Cardiac muscle cell (in vitro differentiated cells and primary cell): ENCODE data around the gene DYTN. TPM values are rescaled to one million over a fixed set of nuclear protein-coding genes. Genes with fewer than 3 reads are reported as not detected.

Source experiments
- DNase-seq, 2 donors: peaks; one replicate each; pipeline versions ENCODE4 v3.0.0 to v3.0.0-alpha.2; 2010 to 2017; ENCODE audit warnings: low read depth in 1 of 2, low spot score in 1 of 2
- H3K27ac ChIP-seq: fragments of 200-600 bp; sonication (generic); 2 replicates; pipeline ENCODE4 v1.5.1; 2016
- H3K27me3 ChIP-seq: fragments of 200-600 bp; sonication (generic); 2 replicates; pipeline ENCODE4 v1.6.0; 2016; ENCODE audit warnings: control low read depth
- H3K36me3 ChIP-seq: fragments of 200-600 bp; sonication (generic); 2 replicates; pipeline ENCODE4 v1.5.1; 2016; ENCODE audit warnings: control low read depth
- H3K4me1 ChIP-seq: fragments of 200-600 bp; sonication (generic); 2 replicates; pipeline ENCODE4 v1.8.1; 2017; ENCODE audit warnings: low read depth, mild to moderate bottlenecking, mixed run types
- H3K4me3 ChIP-seq: fragments of 200-600 bp; sonication (generic); 2 replicates; pipeline ENCODE4 v1.5.1; 2016; ENCODE audit warnings: mild to moderate bottlenecking
- H3K9me3 ChIP-seq: fragments of 200-600 bp; sonication (generic); 2 replicates; pipeline ENCODE4 v1.5.1; 2017; ENCODE audit warnings: low read depth, mild to moderate bottlenecking, control low read depth
- CTCF ChIP-seq: IDR thresholded peaks from 2 replicates; pipeline ENCODE4 v1.5.1; 2012; ENCODE audit warnings: low read depth, mild to moderate bottlenecking, low read length
- polyA plus RNA-seq: library from polyadenylated mRNA; unstranded; fragments of >200 nt; fragmentation: Nextera tagmentation; extraction: Ambion mirVana; gene quantifications from 2 replicates; pipeline ENCODE4 v1.2.1, GENCODE V29; 2016
- total RNA-seq: library from RNA; depleted of rRNA; stranded (reverse); fragments of >200 nt; gene quantifications from 2 replicates; pipeline ENCODE4 v1.2.3, GENCODE V29; 2016

The DYTN gene
- total and polyA plus RNA-seq, 2 experiments from 2014 or later = not detected

DNA sequence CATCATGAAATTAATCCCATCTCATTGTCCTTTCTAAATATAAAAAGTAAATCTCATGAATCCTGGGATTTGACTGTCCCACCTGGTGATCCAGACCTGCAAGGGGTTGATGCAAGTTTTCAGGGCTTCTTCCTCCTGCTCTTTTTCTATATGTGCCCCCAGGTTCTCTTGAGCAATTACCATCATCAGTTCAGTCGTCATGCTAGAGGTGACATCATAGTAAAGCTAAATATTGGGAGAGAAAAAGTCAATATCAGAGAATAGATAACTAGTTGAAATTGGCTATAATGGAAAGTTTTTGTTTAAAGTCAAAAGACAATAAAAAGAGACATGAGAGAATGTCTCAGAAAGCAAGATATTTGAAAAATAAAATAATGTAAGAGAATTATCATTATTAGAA lies 38.6 kb upstream of the DYTN start:
- Histone ChIP-seq H3K4me1 (no peaks in the 10 kb centered on the region), H3K27me3 (peaks cover 25% of the 10 kb centered on the region), H3K36me3 (no peaks in the 10 kb centered on the region), H3K4me3 (no peak overlapping the region), H3K9me3 (no peaks in the 10 kb centered on the region), H3K27ac (no peak overlapping the region)
- TF ChIP-seq CTCF = no peak
- DNase-seq = no peak

DNA sequence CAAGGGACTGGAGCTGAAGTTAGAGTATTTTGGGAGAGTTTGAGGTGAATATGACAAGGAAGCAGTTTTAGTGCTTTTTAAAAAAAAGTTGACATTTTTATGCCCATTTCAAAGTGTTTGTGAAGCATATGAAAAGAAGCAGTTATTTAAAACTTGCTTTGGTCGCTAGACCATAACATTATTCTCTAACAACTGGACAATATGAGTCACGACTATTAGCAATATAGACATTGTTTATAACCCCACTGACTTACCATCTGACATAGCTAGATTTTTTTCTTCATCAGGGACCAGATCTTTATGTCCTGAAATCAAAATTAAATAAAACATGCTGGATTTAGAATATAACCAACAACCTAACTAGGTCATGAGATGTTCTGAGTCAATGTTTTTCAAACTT lies 22.6 kb upstream of the DYTN start:
- Histone ChIP-seq H3K4me3 (no peak overlapping the region), H3K4me1 (no peaks in the 10 kb centered on the region), H3K27me3 (peaks cover 7% of the 10 kb centered on the region), H3K36me3 (no peaks in the 10 kb centered on the region), H3K27ac (no peak overlapping the region), H3K9me3 (no peaks in the 10 kb centered on the region)
- TF ChIP-seq CTCF = no peak
- no peak for DNase-seq

DNA sequence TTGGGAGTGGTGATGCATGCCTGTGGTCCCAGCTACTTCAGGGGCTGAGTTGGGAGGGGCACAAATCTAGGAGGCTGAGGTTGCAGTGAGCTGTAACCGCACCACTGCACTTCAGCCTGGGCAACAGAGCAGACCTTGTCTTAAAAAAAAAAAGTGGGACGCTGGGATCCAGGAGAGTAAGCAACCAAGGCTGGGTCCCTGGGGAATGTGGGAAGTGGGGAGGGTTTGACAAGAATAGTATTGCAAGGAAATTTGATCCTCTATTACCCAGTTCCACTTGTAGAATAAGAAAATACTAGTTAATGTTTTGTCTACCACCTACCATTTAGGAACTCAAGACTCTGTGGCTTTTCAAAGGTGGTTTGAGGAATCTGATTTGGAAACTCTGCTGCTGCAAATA lies 21.1 kb upstream of the DYTN start:
- no peak for DNase-seq
- H3K27ac ChIP-seq = no peak overlapping the region
- peaks cover 7% of the 10 kb centered on the region for H3K27me3 ChIP-seq
- H3K9me3 ChIP-seq = no peaks in the 10 kb centered on the region
- TF ChIP-seq CTCF = no peak
- no peaks in the 10 kb centered on the region for H3K4me1 ChIP-seq
- H3K4me3 ChIP-seq = no peak overlapping the region
- H3K36me3 ChIP-seq = no peaks in the 10 kb centered on the region

DNA sequence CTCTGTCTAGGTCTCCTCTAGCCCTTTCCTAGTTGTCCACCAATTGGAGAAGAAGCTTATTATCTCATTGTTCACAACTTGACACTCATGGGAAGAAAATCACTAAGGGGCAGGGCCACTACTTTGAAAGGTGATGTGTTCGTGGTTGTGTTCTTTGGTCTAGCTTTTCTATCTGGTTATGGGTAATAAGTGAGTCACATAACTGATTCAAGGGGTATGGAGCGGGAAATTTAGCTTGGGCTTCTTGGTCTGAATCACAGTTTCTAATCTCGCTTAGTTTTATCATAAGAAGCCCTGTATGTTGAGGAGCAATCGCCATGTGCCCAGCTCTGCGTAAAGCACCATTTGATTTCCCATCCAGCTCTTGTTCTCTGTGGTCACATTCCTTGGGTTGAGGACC lies 18.7 kb upstream of the DYTN start:
- H3K4me3 ChIP-seq = no peak overlapping the region
- no peak for DNase-seq
- peaks cover 7% of the 10 kb centered on the region for H3K27me3 ChIP-seq
- no peak overlapping the region for H3K27ac ChIP-seq
- no peaks in the 10 kb centered on the region for H3K4me1 ChIP-seq
- H3K9me3 ChIP-seq = no peaks in the 10 kb centered on the region
- TF ChIP-seq CTCF = no peak
- H3K36me3 ChIP-seq = no peaks in the 10 kb centered on the region

GRCh38 chr2:206733341-206733740 lies 15.1 kb upstream of the DYTN start:
- H3K9me3 ChIP-seq = no peaks in the 10 kb centered on the region
- no peaks in the 10 kb centered on the region for H3K4me1 ChIP-seq
- no peak for TF ChIP-seq CTCF
- peaks cover 6% of the 10 kb centered on the region for H3K27me3 ChIP-seq
- H3K4me3 ChIP-seq = no peak overlapping the region
- DNase-seq = no peak
- no peak overlapping the region for H3K27ac ChIP-seq
- H3K36me3 ChIP-seq = no peaks in the 10 kb centered on the region
